ENCODE data around the gene ARID5B. TPM values are rescaled to one million over a fixed set of nuclear protein-coding genes. Genes with fewer than 3 reads are reported as not detected.

The ARID5B gene
- total RNA-seq, 1 experiment from 2014 or later: 1.4 TPM

DNA sequence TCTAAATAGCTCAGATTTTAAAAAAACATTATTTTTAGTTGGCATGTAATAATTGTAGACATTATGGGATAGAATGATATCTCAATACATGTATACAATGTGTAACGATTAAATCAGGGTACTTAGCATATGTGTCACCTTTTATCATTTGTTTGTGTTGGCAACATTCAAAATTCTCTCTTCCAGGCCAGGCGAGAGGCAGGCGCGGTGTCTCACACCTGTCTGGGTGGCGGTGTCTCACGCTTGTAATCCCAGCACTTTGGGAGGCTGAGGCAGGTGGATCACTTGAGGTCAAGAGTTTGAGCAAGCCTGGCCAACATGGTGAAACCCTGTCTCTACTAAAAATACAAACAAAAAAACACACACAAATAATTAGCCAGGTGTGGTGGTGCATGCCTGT, 215.4 kb downstream of the ARID5B start:
- DNase-seq (ENCODE audit: extremely low read depth, low read depth): no peak

DNA sequence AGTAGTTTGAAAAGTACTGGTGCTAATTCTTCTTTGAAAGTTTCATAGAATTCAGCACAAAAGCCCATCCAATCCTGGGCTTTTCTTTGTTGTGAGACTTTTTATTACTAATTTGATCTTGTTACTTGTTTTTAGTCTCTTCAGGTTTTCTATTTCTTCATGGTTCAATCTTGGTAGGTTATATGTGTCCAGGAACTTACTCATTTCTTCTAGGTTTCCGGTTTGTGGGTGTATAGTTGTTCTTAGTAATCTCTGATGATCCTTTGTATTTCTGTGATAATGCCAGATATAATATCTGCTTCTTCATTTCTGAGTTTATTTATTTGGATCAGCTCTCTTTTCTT, 219.7 kb downstream of the ARID5B start:
- DNase-seq (ENCODE audit: extremely low read depth, low read depth): no peak

DNA sequence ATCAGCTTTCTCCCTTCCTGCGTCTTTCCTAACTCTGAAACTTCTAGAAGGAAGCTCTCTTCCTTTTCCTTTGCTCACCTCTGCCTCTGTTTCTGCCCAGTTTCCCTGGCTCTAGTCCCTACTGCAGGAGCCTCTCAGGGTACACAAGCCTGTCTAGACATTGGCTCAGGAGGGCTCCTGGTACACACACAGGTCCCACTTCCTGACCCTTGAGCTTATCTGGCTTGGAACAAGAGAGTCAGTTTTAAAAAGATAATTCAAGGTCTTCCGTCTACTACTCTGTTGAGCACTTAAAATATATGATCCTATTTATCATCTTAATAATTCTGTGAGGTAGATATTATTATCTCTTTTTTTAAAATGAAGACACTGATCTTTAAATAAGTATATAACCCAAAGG, 226.5 kb downstream of the ARID5B start:
- DNase-seq (ENCODE audit: extremely low read depth, low read depth): no peak

DNA sequence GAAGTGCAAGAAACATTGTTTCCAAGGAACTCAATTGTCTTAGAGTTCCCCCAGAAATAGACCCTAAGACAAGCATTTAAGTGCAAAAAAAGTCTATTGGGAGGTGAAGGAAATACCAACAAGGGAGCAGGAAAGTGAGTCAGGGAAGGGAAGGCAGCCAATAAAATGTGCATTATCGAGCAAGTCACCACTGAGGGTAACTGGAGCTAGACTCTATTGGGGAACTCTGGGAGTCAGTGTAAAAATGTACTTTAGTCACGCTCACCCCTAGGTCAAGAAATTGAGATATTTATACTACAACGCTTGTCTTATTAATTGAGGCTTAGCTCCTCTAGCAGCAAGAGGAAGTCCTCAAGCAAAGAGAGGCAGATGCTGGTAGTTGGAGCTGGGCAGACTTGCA, 229.4 kb downstream of the ARID5B start:
- no peak for DNase-seq (ENCODE audit: extremely low read depth, low read depth)

DNA sequence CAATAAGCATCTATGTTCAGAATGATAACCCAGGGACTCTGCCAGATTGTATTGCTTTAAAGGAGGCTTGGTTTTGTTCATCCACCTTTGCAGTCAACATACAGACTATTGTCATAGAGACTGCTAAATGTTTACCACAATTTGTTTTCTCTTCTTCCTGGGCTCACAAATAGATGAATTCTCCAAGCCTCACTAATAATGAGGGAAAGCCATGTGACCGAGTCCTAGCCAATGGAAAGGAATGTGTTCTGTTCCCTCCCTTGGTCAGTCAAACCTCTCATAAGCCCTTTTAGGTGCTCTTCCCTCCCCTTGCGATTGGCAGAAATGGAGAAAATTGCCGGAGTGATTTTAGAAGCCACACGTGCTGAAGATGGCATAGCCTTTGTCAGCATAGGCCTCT, 230.2 kb downstream of the ARID5B start:
- no peak for DNase-seq (ENCODE audit: extremely low read depth, low read depth)

DNA sequence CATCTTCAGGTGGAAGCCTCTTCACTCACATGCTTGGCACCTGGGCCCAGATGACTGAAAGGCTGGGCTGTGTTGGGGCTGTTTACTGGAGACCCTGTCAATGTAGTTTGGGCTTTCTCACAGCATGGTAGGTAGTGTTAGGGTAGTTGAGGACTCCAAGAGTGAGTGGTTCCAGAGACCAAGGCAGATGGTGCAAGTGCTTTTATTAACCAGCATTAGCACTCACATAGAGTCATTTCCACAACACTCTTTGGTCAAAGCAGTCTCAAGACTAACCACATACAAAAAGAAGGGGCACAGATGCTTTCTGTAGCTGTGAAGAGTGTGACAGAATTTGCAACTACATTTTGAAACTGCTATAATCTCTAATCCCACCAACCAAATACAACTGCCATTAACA, 232.1 kb downstream of the ARID5B start:
- no peak for DNase-seq (ENCODE audit: extremely low read depth, low read depth)

DNA sequence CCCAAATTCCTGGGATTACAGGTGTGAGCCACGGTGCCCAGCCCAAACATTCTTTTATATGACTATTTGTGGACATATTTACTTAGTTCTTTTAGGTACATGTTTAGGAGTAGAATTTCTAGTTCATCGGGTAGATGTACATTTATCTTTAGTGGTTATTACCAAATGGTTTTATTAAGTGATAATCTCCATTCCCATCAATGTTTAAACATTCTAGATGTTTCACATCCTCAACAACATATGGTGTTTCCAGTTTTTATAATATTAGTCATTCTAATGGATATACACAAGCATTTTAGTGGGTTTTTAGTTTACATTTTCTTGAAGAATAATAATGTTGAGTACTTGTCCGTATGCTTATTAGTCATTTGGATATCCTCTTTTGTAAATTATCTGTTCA, 235.4 kb downstream of the ARID5B start:
- DNase-seq (ENCODE audit: extremely low read depth, low read depth): no peak

Other genes with a start within 250 kb of the ARID5B start
- gene CABCOCO1, start 238.8 kb upstream of the ARID5B start, total RNA-seq (2014; rRNA removed; shearing (Covaris generic)): 0.22 TPM in 1 of 2 replicates, not detected in the other

All from NCI-H460 (cell line).